SK-N-MC (cell line): ENCODE results near the gene VSX2.

Experiments used
- EZH2 ChIP-seq: fragments of 200-600 bp; sonication (generic); IDR thresholded peaks from one replicate; pipeline ENCODE4 v1.6.1; 2017; ENCODE audit warnings: antibody characterized with exemption
- POLR2AphosphoS5 ChIP-seq: IDR thresholded peaks from 2 replicates; pipeline ENCODE4 v1.6.1; 2012; ENCODE audit warnings: mild to moderate bottlenecking, low read depth, low read length, borderline replicate concordance

GRCh38 chr14:74262076-74262475 lies 22.8 kb downstream of the VSX2 start:
- TF ChIP-seq EZH2 (no peak), POLR2AphosphoS5 (no peak)
